AG09309 (cell line): ENCODE results near the gene ATP11C.
"Not testable (repeated sequence)": the region's sequence is repeated elsewhere in the genome, so short reads cannot be mapped to it uniquely, and the experiment has no call there.

Experiments used
- DNase-seq: peaks from one replicate; pipeline ENCODE4 v3.0.0-alpha.2; 2010; ENCODE audit warnings: low read depth
- H3K4me3 ChIP-seq: 2 replicates; pipeline ENCODE4 v1.5.1; 2011; ENCODE audit warnings: mild to moderate bottlenecking, low read depth, low read length, moderate library complexity; ENCODE audit not compliant: control insufficient read depth
- TF ChIP-seq, protein P1 (sequence below): IDR thresholded peaks from 2 replicates; pipeline ENCODE4 v1.5.1; 2011; ENCODE audit warnings: mild to moderate bottlenecking, low read depth, low read length, inconsistent platforms; ENCODE audit not compliant: insufficient read depth, control insufficient read depth; ENCODE audit errors: missing control alignments

ATP11C gene

DNA sequence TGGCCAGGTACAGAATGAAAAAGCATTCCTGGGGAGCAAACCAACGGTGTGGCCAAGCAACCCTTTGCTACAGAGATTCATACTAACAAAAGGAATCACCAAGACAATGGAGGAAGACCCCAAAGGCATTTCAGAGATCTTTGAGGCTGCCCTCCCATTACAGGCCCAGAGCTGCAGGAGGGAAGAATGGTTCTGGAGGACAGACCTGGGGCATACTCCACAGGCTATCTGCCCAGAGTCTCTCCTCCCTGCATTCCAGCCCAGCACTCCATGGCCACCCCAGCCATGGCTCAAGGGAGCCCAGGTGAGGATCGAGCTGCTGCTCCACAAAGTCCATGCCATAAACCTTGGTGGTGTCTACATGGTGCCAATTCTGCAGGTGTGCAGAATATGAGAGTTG, 81.9 kb downstream of the ATP11C start:
- DNase-seq: no peak
- TF ChIP-seq, protein P1, sequence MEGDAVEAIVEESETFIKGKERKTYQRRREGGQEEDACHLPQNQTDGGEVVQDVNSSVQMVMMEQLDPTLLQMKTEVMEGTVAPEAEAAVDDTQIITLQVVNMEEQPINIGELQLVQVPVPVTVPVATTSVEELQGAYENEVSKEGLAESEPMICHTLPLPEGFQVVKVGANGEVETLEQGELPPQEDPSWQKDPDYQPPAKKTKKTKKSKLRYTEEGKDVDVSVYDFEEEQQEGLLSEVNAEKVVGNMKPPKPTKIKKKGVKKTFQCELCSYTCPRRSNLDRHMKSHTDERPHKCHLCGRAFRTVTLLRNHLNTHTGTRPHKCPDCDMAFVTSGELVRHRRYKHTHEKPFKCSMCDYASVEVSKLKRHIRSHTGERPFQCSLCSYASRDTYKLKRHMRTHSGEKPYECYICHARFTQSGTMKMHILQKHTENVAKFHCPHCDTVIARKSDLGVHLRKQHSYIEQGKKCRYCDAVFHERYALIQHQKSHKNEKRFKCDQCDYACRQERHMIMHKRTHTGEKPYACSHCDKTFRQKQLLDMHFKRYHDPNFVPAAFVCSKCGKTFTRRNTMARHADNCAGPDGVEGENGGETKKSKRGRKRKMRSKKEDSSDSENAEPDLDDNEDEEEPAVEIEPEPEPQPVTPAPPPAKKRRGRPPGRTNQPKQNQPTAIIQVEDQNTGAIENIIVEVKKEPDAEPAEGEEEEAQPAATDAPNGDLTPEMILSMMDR: no peak
- H3K4me3 ChIP-seq: no peak overlapping the region

DNA sequence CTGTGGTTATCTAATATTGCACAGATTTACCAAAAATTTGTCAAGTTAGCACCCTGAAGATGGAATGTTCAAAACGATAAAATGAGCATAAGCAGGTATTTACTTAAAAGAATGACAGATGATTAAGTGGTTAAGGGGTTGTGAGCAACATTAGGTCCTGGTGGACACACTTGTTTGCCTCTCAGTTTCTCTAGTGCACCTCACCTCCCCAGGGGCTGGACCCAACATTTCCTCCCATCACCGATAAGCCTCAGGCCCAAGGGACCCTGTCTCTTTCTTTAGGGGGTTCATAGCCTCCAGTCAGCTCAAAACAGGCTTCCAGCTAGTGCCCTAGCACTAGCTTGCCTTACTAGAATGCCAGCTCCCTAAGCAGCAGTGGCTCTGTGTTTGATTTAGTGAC, 88.0 kb downstream of the ATP11C start:
- TF ChIP-seq, protein P1: no peak
- no peak overlapping the region for H3K4me3 ChIP-seq
- DNase-seq: no peak

DNA sequence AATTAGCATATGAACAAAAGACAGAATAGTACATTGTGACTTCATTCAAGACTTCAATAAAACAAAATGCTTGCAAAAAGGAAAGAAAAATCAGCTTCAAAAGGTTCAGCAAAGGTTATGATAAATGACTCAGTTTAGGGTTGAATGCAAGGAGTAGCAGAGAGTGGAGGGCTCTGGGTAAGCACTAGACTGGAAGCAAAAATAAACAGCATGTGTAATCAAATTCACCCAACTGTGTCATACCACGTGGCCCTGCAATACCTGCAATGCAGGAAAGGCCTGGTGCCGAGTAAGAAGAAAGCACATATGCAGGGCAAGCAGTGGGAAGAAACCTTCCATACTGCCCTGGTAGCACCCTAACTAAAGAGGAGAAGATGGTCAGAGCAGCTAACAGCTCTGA, 88.7 kb downstream of the ATP11C start:
- TF ChIP-seq, protein P1: no peak
- no peak for DNase-seq
- no peak overlapping the region for H3K4me3 ChIP-seq

DNA sequence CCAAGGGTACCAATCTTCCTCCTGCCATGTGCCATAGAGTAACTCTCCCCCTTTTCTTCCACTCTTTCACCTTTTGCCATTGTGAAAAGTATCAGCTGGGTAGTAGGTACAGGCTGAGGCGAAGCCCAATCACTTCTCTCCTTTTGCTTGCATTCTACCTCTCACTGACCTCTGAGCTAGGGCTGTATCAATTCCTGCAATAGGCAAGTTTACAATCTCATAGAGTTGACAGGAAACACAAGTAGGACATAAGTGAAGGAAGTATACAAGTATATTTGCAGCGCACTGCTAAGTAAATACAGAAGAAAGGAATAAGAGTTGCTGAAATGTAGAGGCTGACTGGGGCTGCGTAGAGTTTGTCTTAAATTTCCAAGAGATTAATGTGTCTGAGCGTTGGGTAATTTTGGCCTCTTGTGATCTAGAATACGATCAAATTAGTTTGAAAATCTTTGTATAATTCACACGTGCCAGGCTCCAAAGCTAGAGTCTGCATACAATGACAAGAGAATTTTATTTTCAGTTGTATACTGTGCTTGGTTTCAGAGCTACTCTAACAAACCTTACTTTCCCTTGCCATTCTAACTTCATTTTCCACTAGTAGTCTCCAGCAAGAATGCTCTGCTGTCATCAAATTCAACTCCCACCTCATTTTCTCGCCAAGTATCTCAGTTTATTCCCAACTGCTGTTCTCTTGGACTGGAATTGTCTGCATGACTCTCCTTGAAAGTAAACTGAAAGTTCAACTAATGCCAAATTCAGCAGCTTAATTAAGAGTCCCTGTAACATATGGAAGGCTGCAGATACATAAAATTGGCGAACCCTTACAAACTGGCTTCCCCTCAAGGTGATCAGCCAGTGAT, 90.3 kb downstream of the ATP11C start:
- DNase-seq: no peak
- TF ChIP-seq, protein P1: no peak

DNA sequence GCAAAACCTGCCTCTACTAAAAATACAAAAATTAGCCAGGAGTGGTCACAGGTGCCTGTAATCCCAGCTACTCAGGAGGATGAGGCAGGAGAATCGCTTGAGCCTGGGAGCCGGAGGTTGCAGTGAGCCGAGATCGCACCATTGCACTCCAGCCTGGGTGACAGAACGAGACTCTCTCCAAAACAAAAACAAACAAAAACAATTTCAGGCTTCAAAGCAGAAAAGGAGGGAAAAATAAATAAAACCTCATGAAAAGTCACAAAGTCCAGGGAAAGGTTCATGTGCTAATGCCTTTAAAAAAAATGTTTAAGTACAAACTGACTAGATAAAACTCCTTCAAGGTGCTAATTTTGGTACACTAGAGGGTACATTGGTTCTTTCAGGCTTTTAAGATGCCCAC, 96.5 kb downstream of the ATP11C start:
- not testable (repeated sequence) for DNase-seq, H3K4me3 ChIP-seq

More for the DNA sequence above, 90.3 kb downstream of the ATP11C start:
- H3K4me3 ChIP-seq: no peak overlapping the region

DNA sequence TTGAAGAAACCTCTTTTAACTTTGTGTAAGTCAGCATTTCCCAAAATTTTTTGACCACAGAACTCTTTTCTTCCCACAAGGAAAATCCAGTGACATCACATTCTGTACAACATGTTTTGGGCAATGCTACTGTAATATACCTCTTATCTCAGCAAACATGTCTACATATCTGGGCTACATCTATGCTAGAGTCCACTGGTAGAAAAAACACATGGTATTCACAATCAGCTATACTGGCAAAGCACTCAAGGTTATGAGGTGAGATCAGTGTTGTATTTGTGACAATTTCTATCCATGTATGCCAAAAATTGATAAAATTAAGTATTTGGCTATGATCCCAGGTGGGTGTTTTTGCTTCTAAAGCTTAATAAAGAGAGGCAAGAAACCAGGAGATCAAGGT, 98.0 kb downstream of the ATP11C start:
- H3K4me3 ChIP-seq: no peak overlapping the region
- TF ChIP-seq, protein P1: no peak
- no peak for DNase-seq

DNA sequence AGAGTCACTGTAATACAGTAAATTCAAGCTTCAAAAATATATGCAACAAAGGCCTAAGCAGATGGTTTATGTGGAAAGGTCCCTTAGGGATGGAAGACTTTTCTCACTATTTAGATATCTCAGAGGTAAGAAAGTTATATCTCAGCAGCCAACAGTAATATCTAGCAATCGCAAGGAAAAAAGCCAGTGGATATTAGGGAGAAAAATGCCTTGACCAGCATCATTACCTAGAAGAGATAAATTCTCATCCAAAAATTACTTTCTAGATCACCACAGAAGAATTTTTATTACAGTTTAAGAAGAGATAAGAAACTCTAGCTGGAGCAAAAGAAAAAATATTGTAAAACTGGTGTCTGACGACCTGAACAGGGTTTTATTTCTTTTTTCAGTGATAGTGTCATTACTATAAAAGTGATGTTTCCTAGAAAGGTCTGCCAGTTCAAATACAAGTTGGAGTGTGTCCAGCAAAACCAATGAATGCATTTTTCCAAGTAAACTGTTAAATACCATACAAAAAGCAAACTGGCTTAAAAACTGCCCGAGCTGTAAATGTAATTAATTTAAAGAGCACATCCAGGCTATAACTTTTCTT, 100.0 kb downstream of the ATP11C start:
- no peak overlapping the region for H3K4me3 ChIP-seq
- TF ChIP-seq, protein P1: no peak

More for the DNA sequence above, 100.0 kb downstream of the ATP11C start:
- DNase-seq: no peak
